MM.1S (cell line): Measurements from ENCODE around the gene TMC2.

Experiments used
- DNase-seq: peaks from one replicate; pipeline ENCODE4 v3.0.0-alpha.2; 2015
- H2AFZ ChIP-seq: fragments of 300-600 bp; sonication (generic); 2 replicates; pipeline ENCODE4 v1.6.0; 2016; ENCODE audit warnings: antibody characterized with exemption, low read length
- H3F3A ChIP-seq: fragments of 300-600 bp; sonication (generic); 2 replicates; pipeline ENCODE4 v1.6.1; 2016; ENCODE audit warnings: mild to moderate bottlenecking, antibody characterized with exemption, low read length, moderate library complexity, mixed read lengths; ENCODE audit not compliant: insufficient read depth
- H3K27ac ChIP-seq: fragments of 300-600 bp; sonication (generic); 2 replicates; pipeline ENCODE4 v1.5.1; 2016; ENCODE audit warnings: mild to moderate bottlenecking, low read length
- H3K27me3 ChIP-seq: fragments of 300-600 bp; sonication (generic); replicated peaks from 2 replicates; pipeline ENCODE4 v1.6.0; 2016; ENCODE audit warnings: low read length; ENCODE audit not compliant: insufficient read depth
- H3K36me3 ChIP-seq: fragments of 300-600 bp; sonication (generic); replicated peaks from 2 replicates; pipeline ENCODE4 v1.6.1; 2016; ENCODE audit warnings: mild to moderate bottlenecking, low read length, mixed read lengths; ENCODE audit not compliant: insufficient read depth
- H3K4me1 ChIP-seq: fragments of 300-600 bp; sonication (generic); 2 replicates; pipeline ENCODE4 v1.6.1; 2016; ENCODE audit warnings: low read length, mixed read lengths
- H3K4me2 ChIP-seq: fragments of 300-600 bp; sonication (generic); 2 replicates; pipeline ENCODE4 v1.6.0; 2016; ENCODE audit warnings: low read depth, low read length
- H3K4me3 ChIP-seq: fragments of 300-600 bp; sonication (generic); 2 replicates; pipeline ENCODE4 v1.5.1; 2016; ENCODE audit warnings: low read length, mixed read lengths
- H3K79me2 ChIP-seq: fragments of 300-600 bp; sonication (generic); 2 replicates; pipeline ENCODE4 v1.6.1; 2016; ENCODE audit warnings: mixed run types, low read length, mixed read lengths
- H3K9ac ChIP-seq: fragments of 300-600 bp; sonication (generic); 2 replicates; pipeline ENCODE4 v1.6.1; 2016; ENCODE audit warnings: low read length, mixed read lengths
- H3K9me2 ChIP-seq: fragments of 300-600 bp; sonication (generic); replicated peaks from 2 replicates; pipeline ENCODE4 v1.6.1; 2016; ENCODE audit warnings: mild to moderate bottlenecking, low read length, mixed read lengths; ENCODE audit not compliant: insufficient read depth
- H3K9me3 ChIP-seq: fragments of 300-600 bp; sonication (generic); replicated peaks from 2 replicates; pipeline ENCODE4 v1.6.1; 2016; ENCODE audit warnings: mild to moderate bottlenecking, low read length, mixed read lengths; ENCODE audit not compliant: insufficient read depth
- H4K20me1 ChIP-seq: fragments of 300-600 bp; sonication (generic); 2 replicates; pipeline ENCODE4 v1.6.1; 2016; ENCODE audit warnings: mild to moderate bottlenecking, low read length, moderate library complexity, mixed read lengths; ENCODE audit not compliant: insufficient read depth
- EZH2 ChIP-seq: fragments of 300-600 bp; sonication (generic); optimal IDR thresholded peaks from 2 replicates; pipeline ENCODE3; 2017; ENCODE audit warnings: low read depth, mild to moderate bottlenecking, antibody characterized with exemption, low read length, mixed read lengths
- EZH2phosphoT487 ChIP-seq: fragments of 300-600 bp; sonication (generic); IDR thresholded peaks from 2 replicates; pipeline ENCODE4 v1.6.1; 2018; ENCODE audit warnings: antibody characterized with exemption, low read length
- TF ChIP-seq, protein P1 (sequence below): fragments of 300-600 bp; sonication (generic); IDR thresholded peaks from 2 replicates; pipeline ENCODE4 v1.5.1; 2016; ENCODE audit warnings: antibody characterized with exemption, low read length, mixed read lengths

Gene TMC2

DNA sequence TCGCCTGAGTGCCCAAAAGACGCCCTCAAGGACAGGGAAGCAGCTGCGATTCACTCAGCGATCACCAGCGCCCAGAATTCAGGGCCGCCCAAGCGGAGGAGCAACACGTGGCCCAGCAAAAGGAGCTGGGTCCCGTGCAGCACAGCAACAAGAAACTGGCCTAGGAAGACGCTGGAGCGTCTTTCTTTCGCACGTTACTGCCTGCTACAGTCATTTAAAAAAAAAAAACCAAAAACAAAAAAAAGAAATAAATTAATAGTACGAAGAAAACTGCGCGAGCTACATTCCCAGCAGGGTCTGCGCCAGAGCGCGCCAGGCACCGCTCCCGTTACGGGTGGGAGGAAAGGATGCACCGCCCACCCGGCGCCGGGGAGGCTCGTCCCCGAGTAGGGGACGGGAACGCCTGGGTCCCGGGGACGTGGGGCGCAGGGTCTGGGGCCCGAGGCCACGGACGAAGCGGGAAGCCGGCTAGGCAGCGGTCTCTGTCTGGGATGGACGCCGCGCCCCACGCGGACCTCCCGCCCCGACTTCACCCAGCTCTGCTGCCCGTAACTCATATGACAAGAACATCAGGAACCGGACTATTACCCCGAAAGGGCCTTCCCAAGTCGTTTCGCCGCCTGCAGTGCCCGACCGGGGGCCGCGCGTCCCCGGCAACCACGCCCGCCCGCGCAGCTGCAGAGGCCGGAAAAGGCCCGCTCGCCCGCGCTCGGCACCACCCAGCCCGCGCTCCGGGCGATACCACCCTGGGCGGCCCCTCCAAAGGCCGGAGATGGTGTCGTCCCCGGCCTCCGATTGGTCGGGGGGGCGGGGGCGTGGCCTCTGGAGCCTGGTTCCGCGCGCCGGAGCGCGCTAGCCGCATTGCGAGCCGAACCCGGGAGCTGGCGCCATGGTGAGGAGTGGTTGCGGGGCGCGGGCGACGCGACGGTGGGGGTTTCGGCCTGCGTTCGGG is 115.7 kb downstream of the TMC2 start, which contains the start of gene NOP56:
Gene NOP56, plus strand, starts transcription at position 861 of the 952 bp plus-strand sequence. Its CDS starts 29 bp downstream, at position 890.
- Histone ChIP-seq H3F3A (peaks cover 57% of the 10 kb centered on the region), H3K9me3 (no peaks in the 10 kb centered on the region), H3K36me3 (peaks cover 30% of the 10 kb centered on the region), H3K4me2 (peak within 1 kb of the TSS; percentile 76), H3K27ac (peak within 1 kb of the TSS; percentile 92), H3K9ac (peak within 1 kb of the TSS; percentile 99), H3K27me3 (no peaks in the 10 kb centered on the region), H3K4me3 (peak within 1 kb of the TSS; percentile 86), H3K4me1 (peaks cover 12% of the 10 kb centered on the region), H4K20me1 (peaks cover 39% of the 10 kb centered on the region), H2AFZ (peak within 1 kb of the TSS; percentile 71), H3K79me2 (peaks cover 54% of the 10 kb centered on the region), H3K9me2 (no peaks in the 10 kb centered on the region)
- DNase-seq = peak; percentile 91
- TF ChIP-seq EZH2 = no peak
- no peak for TF ChIP-seq EZH2phosphoT487
- TF ChIP-seq, protein P1, sequence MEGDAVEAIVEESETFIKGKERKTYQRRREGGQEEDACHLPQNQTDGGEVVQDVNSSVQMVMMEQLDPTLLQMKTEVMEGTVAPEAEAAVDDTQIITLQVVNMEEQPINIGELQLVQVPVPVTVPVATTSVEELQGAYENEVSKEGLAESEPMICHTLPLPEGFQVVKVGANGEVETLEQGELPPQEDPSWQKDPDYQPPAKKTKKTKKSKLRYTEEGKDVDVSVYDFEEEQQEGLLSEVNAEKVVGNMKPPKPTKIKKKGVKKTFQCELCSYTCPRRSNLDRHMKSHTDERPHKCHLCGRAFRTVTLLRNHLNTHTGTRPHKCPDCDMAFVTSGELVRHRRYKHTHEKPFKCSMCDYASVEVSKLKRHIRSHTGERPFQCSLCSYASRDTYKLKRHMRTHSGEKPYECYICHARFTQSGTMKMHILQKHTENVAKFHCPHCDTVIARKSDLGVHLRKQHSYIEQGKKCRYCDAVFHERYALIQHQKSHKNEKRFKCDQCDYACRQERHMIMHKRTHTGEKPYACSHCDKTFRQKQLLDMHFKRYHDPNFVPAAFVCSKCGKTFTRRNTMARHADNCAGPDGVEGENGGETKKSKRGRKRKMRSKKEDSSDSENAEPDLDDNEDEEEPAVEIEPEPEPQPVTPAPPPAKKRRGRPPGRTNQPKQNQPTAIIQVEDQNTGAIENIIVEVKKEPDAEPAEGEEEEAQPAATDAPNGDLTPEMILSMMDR = no peak

DNA sequence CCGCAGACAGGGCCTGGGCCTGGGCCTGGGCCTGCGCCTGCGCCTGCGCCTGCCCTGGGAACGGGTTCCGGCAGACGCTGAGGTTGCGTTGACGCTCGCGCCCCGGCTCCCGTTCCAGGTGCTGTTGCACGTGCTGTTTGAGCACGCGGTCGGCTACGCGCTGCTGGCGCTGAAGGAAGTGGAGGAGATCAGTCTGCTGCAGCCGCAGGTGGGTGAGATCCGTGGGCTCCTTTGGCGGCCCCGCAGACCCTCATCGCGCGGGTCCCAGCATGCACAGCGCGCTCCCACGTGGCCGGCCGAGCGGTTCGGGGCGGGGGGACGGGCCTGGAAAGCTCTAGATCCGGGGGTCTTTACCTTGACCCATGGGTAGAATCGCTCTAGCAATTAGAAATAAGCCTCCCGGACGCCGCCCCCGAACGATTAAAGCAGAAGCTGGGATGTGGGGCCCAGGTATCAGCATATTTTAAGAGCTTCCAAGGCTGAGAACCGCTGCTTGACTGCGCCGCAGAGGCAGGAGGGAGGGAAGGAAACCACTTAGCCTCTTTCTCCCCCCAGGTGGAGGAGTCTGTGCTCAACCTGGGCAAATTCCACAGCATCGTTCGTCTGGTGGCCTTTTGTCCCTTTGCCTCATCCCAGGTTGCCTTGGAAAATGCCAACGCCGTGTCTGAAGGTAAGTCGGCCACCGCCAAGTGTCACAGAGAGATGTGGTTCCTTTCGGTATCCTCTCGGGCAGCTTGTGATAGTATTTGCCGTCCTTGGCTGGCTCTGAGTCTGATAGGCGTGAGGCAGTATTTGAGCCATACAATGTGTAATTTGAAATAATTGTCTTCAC is 116.6 kb downstream of the TMC2 start:
- peak; percentile 36 for DNase-seq
- peak overlapping the region; percentile 76 for H3K4me2 ChIP-seq
- H3K4me3 ChIP-seq = peak overlapping the region; percentile 86
- H3K9ac ChIP-seq = peak overlapping the region; percentile 99
- peak overlapping the region; percentile 64; the same call in 1 of the 2 replicates for H3K27ac ChIP-seq
- H4K20me1 ChIP-seq = peaks cover 46% of the 10 kb centered on the region
- H3K36me3 ChIP-seq = peaks cover 36% of the 10 kb centered on the region
- peaks cover 54% of the 10 kb centered on the region for H3K79me2 ChIP-seq
- H3K9me2 ChIP-seq = no peaks in the 10 kb centered on the region
- H3K9me3 ChIP-seq = no peaks in the 10 kb centered on the region
- no peak for TF ChIP-seq EZH2
- TF ChIP-seq, protein P1 = no peak
- no peak for TF ChIP-seq EZH2phosphoT487
- H2AFZ ChIP-seq = peak overlapping the region; percentile 71
- H3F3A ChIP-seq = peaks cover 66% of the 10 kb centered on the region
- peaks cover 12% of the 10 kb centered on the region for H3K4me1 ChIP-seq
- H3K27me3 ChIP-seq = no peaks in the 10 kb centered on the region

DNA sequence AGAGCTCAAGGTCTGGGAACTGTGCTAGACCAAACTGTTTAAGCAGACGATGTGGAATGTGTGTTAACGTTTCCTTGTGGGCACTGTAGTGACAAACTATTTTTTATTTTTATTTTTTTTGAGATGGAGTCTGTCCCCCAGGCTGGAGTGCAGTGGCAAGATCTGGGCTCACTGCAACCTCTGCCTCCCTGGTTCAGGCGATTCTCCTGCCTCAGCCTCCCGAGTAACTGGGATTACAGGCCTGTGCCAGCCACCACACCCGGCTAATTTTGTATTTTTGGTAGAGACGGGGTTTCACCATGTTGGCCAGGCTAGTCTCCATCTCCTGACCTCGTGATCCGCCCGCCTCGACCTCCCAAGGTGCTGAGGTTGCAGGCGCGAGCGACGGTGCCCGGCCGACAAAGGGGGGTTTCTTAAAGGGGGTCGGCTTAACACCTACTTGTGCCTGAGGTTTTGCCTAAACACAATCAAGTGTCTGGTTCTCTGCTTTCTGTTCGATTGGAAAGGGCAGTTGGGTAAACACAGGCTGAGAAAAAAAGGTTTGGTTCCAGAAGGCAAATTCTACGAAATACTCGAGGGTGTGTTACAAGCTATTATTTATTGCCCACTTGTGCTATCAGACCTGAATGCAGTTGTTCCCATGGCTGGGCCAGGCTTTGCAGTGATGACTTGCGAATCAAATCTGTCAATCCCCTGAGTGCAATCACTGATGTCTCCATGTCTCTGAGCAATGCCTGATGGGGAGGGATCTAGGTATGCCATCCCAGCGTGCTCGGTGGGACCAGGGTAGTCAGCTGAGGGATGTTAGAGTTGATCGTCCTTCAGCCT is 117.4 kb downstream of the TMC2 start:
- Histone ChIP-seq H3K4me3 (peak overlapping the region; percentile 86), H3K4me1 (peaks cover 12% of the 10 kb centered on the region), H3K4me2 (peak overlapping the region; percentile 76), H3K9me3 (no peaks in the 10 kb centered on the region), H3F3A (peaks cover 74% of the 10 kb centered on the region), H3K27ac (peak overlapping the region; percentile 64; the same call in 1 of the 2 replicates), H3K36me3 (peaks cover 36% of the 10 kb centered on the region), H2AFZ (no peak overlapping the region), H3K27me3 (no peaks in the 10 kb centered on the region), H3K9ac (peak overlapping the region; percentile 99), H4K20me1 (peaks cover 51% of the 10 kb centered on the region), H3K79me2 (peaks cover 54% of the 10 kb centered on the region), H3K9me2 (no peaks in the 10 kb centered on the region)
- DNase-seq = no peak
- TF ChIP-seq EZH2phosphoT487 (no peak), EZH2 (no peak)
- TF ChIP-seq, protein P1 = no peak
